Natural killer cell (primary cell): ENCODE measurements around the gene DNLZ. TPM values are rescaled to one million over a fixed set of nuclear protein-coding genes. Genes with fewer than 3 reads are reported as not detected.
A peak's percentile ranks its signal among the peaks of the same experiment; 100 is the strongest.

Source experiments
- ATAC-seq, 3 donors: fragments of 150-1000 bp in 2 of 3; fragments of 200-7000 bp in 1 of 3; cut with Tn5 transposase; 1 replicate in 1 of 3; 2 replicates in 2 of 3; pipeline ENCODE4 v1.10.0; 2021; ENCODE audit warnings: mild to moderate bottlenecking in 2 of 3, moderate library complexity in 2 of 3
- DNase-seq, 2 donors: peaks; one replicate each; pipeline versions ENCODE4 v3.0.0 to v3.0.0-alpha.2; 2013 to 2021; ENCODE audit warnings: mixed read lengths in 1 of 2
- H3K27ac ChIP-seq: one replicate; pipeline ENCODE4 v1.5.1; 2013; ENCODE audit warnings: mild to moderate bottlenecking, low read length
- H3K27me3 ChIP-seq: one replicate; pipeline ENCODE4 v1.6.1; 2013; ENCODE audit warnings: low read length; ENCODE audit not compliant: control insufficient read depth, insufficient read depth
- H3K36me3 ChIP-seq: one replicate; pipeline ENCODE4 v1.6.1; 2013; ENCODE audit warnings: low read length; ENCODE audit not compliant: control insufficient read depth, insufficient read depth
- H3K4me1 ChIP-seq: one replicate; pipeline ENCODE4 v1.6.1; 2013; ENCODE audit warnings: low read length; ENCODE audit not compliant: control insufficient read depth, insufficient read depth
- H3K4me3 ChIP-seq: one replicate; pipeline ENCODE4 v1.5.1; 2013; ENCODE audit warnings: low read length
- H3K9me3 ChIP-seq: one replicate; pipeline ENCODE4 v1.6.1; 2013; ENCODE audit warnings: low read length; ENCODE audit not compliant: control insufficient read depth, insufficient read depth
- H3K27ac Mint-ChIP-seq, 2 donors: one replicate each; pipeline ENCODE4 v1.8.0; 2022; ENCODE audit warnings: mild to moderate bottlenecking in 2 of 2, mixed read lengths in 2 of 2, moderate library complexity in 1 of 2
- H3K27me3 Mint-ChIP-seq, 2 donors: one replicate each; pipeline ENCODE4 v1.8.0; 2022; ENCODE audit warnings: low read depth in 2 of 2, mixed read lengths in 2 of 2
- H3K36me3 Mint-ChIP-seq: one replicate; pipeline ENCODE4 v1.8.0; 2022; ENCODE audit warnings: mixed read lengths
- H3K4me1 Mint-ChIP-seq, 2 donors: one replicate each; pipeline ENCODE4 v1.8.0; 2022; ENCODE audit warnings: mixed read lengths in 2 of 2
- H3K4me3 Mint-ChIP-seq: one replicate; pipeline ENCODE4 v1.8.0; 2022; ENCODE audit warnings: mild to moderate bottlenecking, moderate library complexity, mixed read lengths
- H3K9me3 Mint-ChIP-seq, 2 donors: one replicate each; pipeline ENCODE4 v1.8.0; 2022; ENCODE audit warnings: mixed read lengths in 2 of 2
- WGBS: methylation state at CpG from one replicate; pipeline ENCODE4 v1.1.7; 2013; ENCODE audit warnings: missing lambda C conversion rate; ENCODE audit not compliant: insufficient coverage; 5-methylcytosine and 5-hydroxymethylcytosine counted together
- intact Hi-C: fragments of 100-400 bp; cut with micrococcal nuclease; formaldehyde crosslinking; loops from one replicate; pipeline ENCODE4 v1.14.2; 2022
- total RNA-seq, 4 donors: library from RNA; stranded (reverse); fragments of 120-200 nt in 1 of 4; gene quantifications; one replicate each; pipeline versions ENCODE4 v1.2.3 to v1.2.4, GENCODE V29; 2013 to 2022
- TF ChIP-seq, protein P1 (sequence below): fragments of 200-600 bp; IDR thresholded peaks from one replicate; pipeline ENCODE4 v1.8.0; 2022; ENCODE audit warnings: antibody characterized with exemption

The DNLZ gene
- total RNA-seq, 3 donors from 2014 or later (not counting 1 experiment from before 2014, with no cell fraction given): 24.6 to 34.8 (median 28.9) TPM

DNA sequence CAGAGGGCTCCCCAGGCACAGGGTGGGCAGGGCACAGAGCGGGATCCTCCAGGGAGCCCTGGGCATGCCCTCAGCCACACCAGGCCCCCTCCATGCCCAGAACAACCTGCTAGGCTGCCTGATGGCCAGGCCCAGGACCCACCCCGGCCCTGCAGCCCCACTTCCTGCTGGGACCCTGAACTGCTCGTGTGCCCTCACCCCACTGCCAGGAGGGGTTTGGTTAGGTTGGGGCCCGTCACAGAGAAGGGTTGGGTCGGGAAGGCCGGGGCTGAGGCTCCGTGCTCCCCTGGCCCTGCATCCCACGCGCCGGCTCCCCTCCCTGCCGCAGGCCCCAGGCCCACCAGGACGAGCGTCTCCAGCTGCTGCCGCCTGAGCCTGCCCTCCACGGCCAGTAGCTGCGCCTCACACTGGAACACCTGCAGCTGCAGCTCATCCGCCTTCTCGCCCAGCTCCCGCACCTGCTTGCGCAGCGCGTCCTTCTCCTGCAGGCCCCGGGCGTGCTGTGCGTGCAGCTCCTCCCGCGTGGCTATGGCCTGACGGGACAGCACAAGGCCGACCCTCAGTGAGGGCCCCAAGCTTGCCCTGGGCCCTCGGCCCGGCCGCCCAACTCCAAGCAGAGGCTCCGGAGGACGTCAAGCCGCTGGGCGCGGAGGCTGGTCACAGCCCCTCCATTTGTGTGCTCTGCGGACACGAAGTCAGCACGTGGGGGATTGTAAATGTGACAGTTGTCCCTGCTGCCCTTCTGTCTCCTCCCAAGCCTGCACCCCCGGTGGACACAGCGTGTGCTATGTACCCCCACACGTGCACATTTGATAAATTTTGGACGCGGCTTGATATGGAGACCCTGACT is 4.0 kb upstream of the DNLZ start:
- TF ChIP-seq, protein P1, sequence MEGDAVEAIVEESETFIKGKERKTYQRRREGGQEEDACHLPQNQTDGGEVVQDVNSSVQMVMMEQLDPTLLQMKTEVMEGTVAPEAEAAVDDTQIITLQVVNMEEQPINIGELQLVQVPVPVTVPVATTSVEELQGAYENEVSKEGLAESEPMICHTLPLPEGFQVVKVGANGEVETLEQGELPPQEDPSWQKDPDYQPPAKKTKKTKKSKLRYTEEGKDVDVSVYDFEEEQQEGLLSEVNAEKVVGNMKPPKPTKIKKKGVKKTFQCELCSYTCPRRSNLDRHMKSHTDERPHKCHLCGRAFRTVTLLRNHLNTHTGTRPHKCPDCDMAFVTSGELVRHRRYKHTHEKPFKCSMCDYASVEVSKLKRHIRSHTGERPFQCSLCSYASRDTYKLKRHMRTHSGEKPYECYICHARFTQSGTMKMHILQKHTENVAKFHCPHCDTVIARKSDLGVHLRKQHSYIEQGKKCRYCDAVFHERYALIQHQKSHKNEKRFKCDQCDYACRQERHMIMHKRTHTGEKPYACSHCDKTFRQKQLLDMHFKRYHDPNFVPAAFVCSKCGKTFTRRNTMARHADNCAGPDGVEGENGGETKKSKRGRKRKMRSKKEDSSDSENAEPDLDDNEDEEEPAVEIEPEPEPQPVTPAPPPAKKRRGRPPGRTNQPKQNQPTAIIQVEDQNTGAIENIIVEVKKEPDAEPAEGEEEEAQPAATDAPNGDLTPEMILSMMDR: no peak
- Mint-ChIP-seq H3K27me3 (no peaks in the 10 kb centered on the region), H3K9me3 (no peaks in the 10 kb centered on the region), H3K4me1 (peaks cover 0 to 2% of the 10 kb centered on the region in 2 donors), H3K4me3 (no peak overlapping the region), H3K27ac (no peak overlapping the region), H3K36me3 (no peaks in the 10 kb centered on the region)
- DNase-seq: no peak
- no peaks in the 10 kb centered on the region for H3K9me3 ChIP-seq
- intact Hi-C loops: loop anchor here (10.0 kb wide), 1 partner anchor 53 kb away; no protein-coding TSS in a partner anchor
- no peak overlapping the region for H3K27ac ChIP-seq
- 93% methylated on average over 45 of the region's 45 CpGs for WGBS
- no peak overlapping the region for H3K4me3 ChIP-seq
- H3K36me3 ChIP-seq: no peaks in the 10 kb centered on the region
- H3K27me3 ChIP-seq: no peaks in the 10 kb centered on the region
- no peak for ATAC-seq
- H3K4me1 ChIP-seq: peaks cover 34% of the 10 kb centered on the region

DNA sequence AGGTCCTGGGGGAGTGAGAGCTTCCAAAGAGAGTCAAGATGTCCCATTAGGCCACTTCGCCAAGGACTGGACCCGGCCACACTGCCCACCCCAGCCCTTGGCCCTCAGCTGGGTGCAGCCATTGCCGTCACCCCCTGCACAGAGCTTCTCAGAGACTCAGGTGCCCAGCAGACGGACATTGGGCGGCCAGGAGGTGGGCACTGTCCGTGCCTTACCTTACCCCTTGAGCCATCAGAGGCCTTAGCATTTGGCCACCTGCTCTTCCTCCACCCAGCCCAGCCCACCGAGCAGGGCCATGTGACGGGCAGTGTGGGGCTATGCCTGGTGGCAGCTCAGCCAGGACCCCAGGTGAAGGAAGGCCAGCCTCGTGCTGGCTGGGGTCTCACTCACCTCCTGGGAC is 3.3 kb upstream of the DNLZ start:
- intact Hi-C loops: loop anchor here (10.0 kb wide), 1 partner anchor 52 kb away; no protein-coding TSS in a partner anchor
- H3K4me3 Mint-ChIP-seq: no peak overlapping the region

DNA sequence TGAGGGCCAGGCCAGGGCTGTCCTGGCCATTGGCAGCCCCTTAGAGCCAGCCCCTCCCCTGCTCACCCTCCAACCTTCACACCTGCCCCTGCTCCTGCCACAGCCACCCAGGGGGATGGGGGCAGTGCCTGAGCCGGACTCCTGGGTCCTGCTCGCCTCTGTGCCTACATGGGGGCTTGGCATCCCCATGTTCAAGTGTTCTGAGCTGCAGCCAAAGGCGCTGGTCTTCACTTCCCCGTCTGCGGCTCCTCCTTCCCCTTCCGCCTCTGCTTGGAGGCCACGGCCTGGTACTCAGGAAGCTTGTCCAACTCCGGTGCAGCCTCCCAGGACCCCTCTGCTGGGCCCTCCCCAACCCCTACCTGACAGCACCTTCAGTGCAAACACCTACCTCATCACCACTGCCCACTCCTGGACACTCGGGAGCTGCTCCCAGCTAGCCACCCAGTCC is 2.3 kb upstream of the DNLZ start:
- no peaks in the 10 kb centered on the region for H3K9me3 ChIP-seq
- no peaks in the 10 kb centered on the region for H3K27me3 ChIP-seq
- intact Hi-C loops: loop anchor here (10.0 kb wide), 1 partner anchor 51 kb away; no protein-coding TSS in a partner anchor
- no peak overlapping the region for H3K27ac ChIP-seq
- Mint-ChIP-seq H3K9me3 (no peaks in the 10 kb centered on the region), H3K27ac (no peak overlapping the region), H3K27me3 (no peaks in the 10 kb centered on the region), H3K36me3 (no peaks in the 10 kb centered on the region), H3K4me1 (peaks cover 0 to 5% of the 10 kb centered on the region in 2 donors), H3K4me3 (peak overlapping the region; percentile 42)
- no peak for ATAC-seq
- H3K4me1 ChIP-seq: peaks cover 29% of the 10 kb centered on the region
- H3K4me3 ChIP-seq: no peak overlapping the region
- WGBS: 55% methylated on average over 9 of the region's 9 CpGs
- H3K36me3 ChIP-seq: peaks cover 2% of the 10 kb centered on the region
- DNase-seq: no peak
- TF ChIP-seq, protein P1: no peak

More for the DNA sequence above, 3.3 kb upstream of the DNLZ start:
- TF ChIP-seq, protein P1: no peak
- Histone ChIP-seq H3K27me3 (no peaks in the 10 kb centered on the region), H3K36me3 (no peaks in the 10 kb centered on the region), H3K27ac (no peak overlapping the region), H3K9me3 (no peaks in the 10 kb centered on the region), H3K4me1 (peaks cover 30% of the 10 kb centered on the region), H3K4me3 (no peak overlapping the region)
- H3K27me3 Mint-ChIP-seq: no peaks in the 10 kb centered on the region
- H3K36me3 Mint-ChIP-seq: no peaks in the 10 kb centered on the region
- H3K4me1 Mint-ChIP-seq: peaks cover 0 to 5% of the 10 kb centered on the region in 2 donors
- no peak overlapping the region for H3K27ac Mint-ChIP-seq
- no peaks in the 10 kb centered on the region for H3K9me3 Mint-ChIP-seq
- DNase-seq (no peak), ATAC-seq (no peak)
- WGBS: 94% methylated on average over 9 of the region's 9 CpGs
